Stimulated activated CD8-positive, alpha-beta memory T cell treated with anti-CD3 and anti-CD28 coated beads, Interleukin-12 subunit alpha, Interleukin-12 subunit beta, amount 100 ng/mL, for 4 hours (primary cell): Measurements from ENCODE around the gene IFRD1.

ENCODE experiments used
- DNase-seq: peaks from one replicate; pipeline ENCODE4 v3.0.0-alpha.2; 2020; ENCODE audit warnings: low read depth

IFRD1 gene, protein sequence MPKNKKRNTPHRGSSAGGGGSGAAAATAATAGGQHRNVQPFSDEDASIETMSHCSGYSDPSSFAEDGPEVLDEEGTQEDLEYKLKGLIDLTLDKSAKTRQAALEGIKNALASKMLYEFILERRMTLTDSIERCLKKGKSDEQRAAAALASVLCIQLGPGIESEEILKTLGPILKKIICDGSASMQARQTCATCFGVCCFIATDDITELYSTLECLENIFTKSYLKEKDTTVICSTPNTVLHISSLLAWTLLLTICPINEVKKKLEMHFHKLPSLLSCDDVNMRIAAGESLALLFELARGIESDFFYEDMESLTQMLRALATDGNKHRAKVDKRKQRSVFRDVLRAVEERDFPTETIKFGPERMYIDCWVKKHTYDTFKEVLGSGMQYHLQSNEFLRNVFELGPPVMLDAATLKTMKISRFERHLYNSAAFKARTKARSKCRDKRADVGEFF

GRCh38 chr7:112449902-112450806, at the start of gene IFRD1:
IFRD1 (plus strand) TSS chr7:112450460; CDS start chr7:112450689, 229 bp downstream.
- peak; percentile 95 for DNase-seq

DNA sequence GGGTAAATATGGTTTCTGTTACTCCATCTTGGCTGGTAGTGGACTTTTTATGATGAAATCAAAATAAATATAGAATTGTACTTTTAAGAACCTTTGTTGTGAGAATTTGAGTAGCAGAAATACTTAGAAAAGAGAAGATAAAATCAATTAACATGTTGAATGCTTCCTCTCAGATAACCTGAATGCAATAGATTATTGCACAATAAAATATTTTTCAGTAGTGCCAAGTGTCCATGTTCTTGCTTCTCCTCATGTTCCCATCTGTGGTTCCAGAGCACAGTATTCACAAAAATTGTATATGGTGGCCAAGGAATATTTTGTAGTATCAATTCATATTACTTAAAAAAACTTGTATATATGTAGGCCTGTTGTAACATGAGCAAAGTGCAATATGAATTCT, 45.9 kb upstream of the IFRD1 start:
- no peak for DNase-seq

DNA sequence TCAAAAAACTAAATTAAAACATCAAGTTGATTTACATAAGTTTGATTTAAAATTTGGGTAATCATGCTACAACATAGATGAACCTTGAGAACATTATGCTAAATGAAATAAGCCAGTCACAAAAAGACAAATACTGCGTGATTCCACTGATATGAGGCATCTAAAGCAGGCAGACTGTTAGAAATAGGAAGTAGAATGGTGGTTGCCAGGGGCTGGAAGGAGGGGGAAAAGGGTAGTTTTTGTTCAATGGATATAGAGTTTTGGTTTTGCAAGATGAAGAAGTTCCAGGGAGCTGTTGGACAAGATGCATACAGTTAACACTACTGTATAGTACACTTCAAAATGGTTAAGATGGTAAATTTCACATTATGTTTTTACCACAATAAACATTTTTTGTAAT, 45.0 kb upstream of the IFRD1 start:
- DNase-seq: no peak

- no peak for DNase-seq
These were observed 43.0 kb upstream of the IFRD1 start for GRCh38 chr7:112407261-112407660.

- DNase-seq: no peak
These were observed 40.2 kb upstream of the IFRD1 start for GRCh38 chr7:112410092-112410491.

- no peak for DNase-seq
These were observed 39.0 kb upstream of the IFRD1 start for GRCh38 chr7:112411186-112411795.

GRCh38 chr7:112414855-112415490, 35.3 kb upstream of the IFRD1 start:
- no peak for DNase-seq

DNA sequence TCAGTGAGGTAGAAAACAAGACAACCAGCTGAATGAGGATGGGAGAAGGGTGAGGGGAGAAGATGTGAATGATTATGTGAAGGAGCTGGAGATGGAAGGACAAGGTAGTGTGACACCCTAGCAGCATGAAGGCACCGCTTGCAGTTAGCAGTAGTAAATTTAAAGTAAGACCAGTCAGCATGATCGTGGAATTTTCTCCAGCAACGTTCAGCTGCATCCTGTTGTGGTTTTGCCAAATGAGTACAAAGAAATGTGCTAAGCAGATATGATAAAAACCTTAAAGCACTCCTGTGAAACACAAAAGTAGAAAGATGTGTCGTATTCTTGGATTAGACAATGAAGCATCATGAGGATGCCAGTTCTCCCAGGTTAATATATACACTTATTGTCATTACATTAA, 34.1 kb upstream of the IFRD1 start:
- DNase-seq: no peak

- DNase-seq: no peak
These were observed 30.6 kb upstream of the IFRD1 start for GRCh38 chr7:112419543-112420130.

- no peak for DNase-seq
These were observed 29.9 kb upstream of the IFRD1 start for GRCh38 chr7:112420236-112420861.

GRCh38 chr7:112421666-112422486, 28.4 kb upstream of the IFRD1 start:
- no peak for DNase-seq

GRCh38 chr7:112422842-112423496, 27.3 kb upstream of the IFRD1 start:
- no peak for DNase-seq

DNA sequence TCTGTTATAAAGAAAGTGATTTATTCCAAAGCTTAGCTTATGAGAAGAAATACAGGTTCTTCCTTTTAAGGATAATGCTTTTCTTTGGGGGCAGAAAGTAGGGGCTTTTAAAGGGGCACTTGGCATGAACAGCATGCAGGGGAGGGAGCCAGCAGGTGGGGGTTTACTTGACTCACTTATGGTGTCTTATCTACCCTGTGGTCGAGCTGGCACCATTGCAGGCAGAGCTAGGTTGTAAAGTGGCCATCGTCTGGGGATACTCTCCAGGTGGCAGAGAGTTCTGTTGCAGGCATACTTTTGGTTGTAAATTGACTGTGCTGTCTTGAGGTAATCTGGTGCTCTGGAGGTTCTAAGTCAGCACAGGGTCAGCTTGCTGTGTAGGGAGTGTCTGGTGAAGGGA, 26.3 kb upstream of the IFRD1 start:
- no peak for DNase-seq

GRCh38 chr7:112427984-112428383, 22.3 kb upstream of the IFRD1 start:
- no peak for DNase-seq

DNA sequence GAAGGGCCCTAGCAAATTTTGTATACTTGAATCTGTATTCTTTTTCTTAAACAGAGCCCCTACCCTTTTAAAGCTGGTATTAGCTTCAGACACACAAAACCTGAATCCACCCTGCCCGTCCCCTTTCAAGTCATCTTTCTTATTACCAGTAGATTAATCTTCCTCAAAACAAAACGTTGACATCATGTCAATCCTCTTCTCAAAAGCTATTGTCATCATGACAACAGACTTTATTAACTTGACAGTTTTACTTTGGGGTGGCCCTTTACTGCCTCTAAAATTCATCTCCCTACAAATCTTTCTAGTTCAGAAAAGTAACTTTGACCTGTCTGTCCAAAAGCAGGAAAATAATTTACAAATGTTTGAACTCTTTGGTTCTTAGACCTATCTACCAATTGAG, 21.5 kb upstream of the IFRD1 start:
- no peak for DNase-seq

DNA sequence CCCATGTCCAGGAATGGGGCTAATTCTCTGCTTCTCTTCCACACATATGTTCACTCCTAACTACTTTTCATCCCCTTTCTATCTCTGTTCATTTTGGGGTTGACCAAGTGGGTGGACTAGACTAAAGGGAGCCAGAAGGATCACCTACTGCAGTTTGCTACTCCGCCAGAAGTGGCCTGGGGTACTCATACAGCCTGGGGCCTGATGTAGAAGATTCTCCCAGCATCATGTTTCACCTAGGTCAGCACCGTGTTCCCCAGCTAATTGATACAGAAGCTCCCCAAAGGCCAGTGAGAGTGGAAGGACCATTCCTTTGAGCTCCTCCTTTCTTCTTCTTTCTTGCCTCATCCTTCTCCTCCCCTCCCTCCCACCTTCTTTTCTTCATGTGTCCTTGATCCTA, 19.6 kb upstream of the IFRD1 start:
- DNase-seq: no peak

- DNase-seq: no peak
These were observed 18.5 kb upstream of the IFRD1 start for GRCh38 chr7:112431803-112432202.

DNA sequence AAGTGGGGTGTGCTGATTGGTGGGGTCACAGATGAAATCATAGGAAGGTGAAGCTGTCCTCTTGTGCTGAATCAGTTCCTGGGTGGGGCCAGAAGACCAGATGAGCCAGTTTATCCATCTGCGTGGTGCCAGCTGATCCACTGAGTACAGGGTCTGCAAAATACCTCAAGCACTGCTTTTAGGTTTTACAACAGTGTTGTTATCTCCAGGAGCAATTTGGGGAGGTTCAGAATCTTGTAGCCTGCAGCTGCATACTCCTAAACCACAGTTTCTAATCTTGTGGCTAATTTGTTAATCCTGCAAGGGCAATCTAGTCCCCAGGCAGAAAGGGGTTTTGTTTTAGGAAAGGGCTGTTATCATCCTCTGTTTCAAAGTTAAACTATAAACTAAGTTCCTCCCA, 17.0 kb upstream of the IFRD1 start:
- DNase-seq: no peak

DNA sequence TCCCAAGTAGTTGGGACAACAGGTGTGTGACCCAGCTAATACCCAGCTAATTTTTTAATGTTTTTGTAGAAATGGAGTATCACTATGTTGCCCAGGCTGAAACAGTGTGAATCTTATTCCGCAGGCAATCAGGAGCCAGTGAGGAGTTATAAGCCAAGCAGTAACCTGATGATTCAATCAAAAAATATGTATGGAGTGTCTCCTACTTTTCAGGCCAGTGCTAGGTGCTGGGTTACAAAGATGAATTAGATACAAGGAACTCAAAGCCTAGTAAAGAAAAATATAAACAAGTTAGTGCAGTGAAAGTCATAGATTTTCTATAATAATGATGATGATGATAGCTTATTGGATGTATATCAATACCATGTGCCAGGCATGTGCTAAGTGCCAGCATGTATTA, 13.2 kb upstream of the IFRD1 start:
- DNase-seq: no peak

GRCh38 chr7:112439476-112439875, 10.8 kb upstream of the IFRD1 start:
- no peak for DNase-seq
